ENCODE results near the gene PLEKHG1. TPM values are rescaled to one million over a fixed set of nuclear protein-coding genes. Genes with fewer than 3 reads are reported as not detected.

PLEKHG1 gene
- total RNA-seq (2014; rRNA removed; shearing (Covaris generic); ENCODE audit: low replicate concordance): 69.0 and 92.4 TPM in 2 replicates

GRCh38 chr6:150599199-150600009, at the start of gene PLEKHG1:
Gene PLEKHG1, plus strand, starts transcription at chr6:150599885. Its CDS starts 133,797 bp downstream, at chr6:150733682.
- no peaks in the 10 kb centered on the region for H3K9me2 ChIP-seq (replicated peaks; ENCODE audit: insufficient read depth, low read length)
- peaks cover 22% of the 10 kb centered on the region; the same call in 1 of the 2 replicates for H4K20me1 ChIP-seq (ENCODE audit: insufficient read depth, low read depth, low read length)
- peak within 1 kb of the TSS; percentile 82 for H3K4me3 ChIP-seq (ENCODE audit: low read length)
- peak within 1 kb of the TSS; percentile 92 for H3K4me2 ChIP-seq (ENCODE audit: low read depth, low read length, poor library complexity, severe bottlenecking)
- peaks cover 42% of the 10 kb centered on the region for H3K79me2 ChIP-seq (ENCODE audit: low read length)
- peak within 1 kb of the TSS; percentile 86 for H3K9ac ChIP-seq (ENCODE audit: low read length)
- H3K9me3 ChIP-seq (ENCODE audit: low read length): no peaks in the 10 kb centered on the region
- peaks cover 84% of the 10 kb centered on the region for H3K4me1 ChIP-seq (ENCODE audit: low read length)
- H2AFZ ChIP-seq (ENCODE audit: low read length): peak within 1 kb of the TSS; percentile 46; the same call in 1 of the 2 replicates
- H3K36me3 ChIP-seq (ENCODE audit: insufficient read depth, low read length): 0 out of 2 replicates have a peak, but pooled peaks cover 2% of the 10 kb centered on the region
- H3K27me3 ChIP-seq (ENCODE audit: low read length): no peaks in the 10 kb centered on the region
- DNase-seq: peak; percentile 96
- peak within 1 kb of the TSS; percentile 90 for H3K27ac ChIP-seq (ENCODE audit: low read length)

GRCh38 chr6:150550244-150550643, 49.4 kb upstream of the PLEKHG1 start:
- Histone ChIP-seq H3K9ac (ENCODE audit: low read length) (no peak overlapping the region), H4K20me1 (ENCODE audit: insufficient read depth, low read depth, low read length) (no peaks in the 10 kb centered on the region), H3K36me3 (ENCODE audit: insufficient read depth, low read length) (no peaks in the 10 kb centered on the region), H3K79me2 (ENCODE audit: low read length) (no peaks in the 10 kb centered on the region), H3K9me2 (replicated peaks; ENCODE audit: insufficient read depth, low read length) (no peaks in the 10 kb centered on the region), H3K4me1 (ENCODE audit: low read length) (peaks cover 6% of the 10 kb centered on the region), H3K4me3 (ENCODE audit: low read length) (no peak overlapping the region), H2AFZ (ENCODE audit: low read length) (no peak overlapping the region), H3K27ac (ENCODE audit: low read length) (no peak overlapping the region), H3K9me3 (ENCODE audit: low read length) (no peaks in the 10 kb centered on the region), H3K27me3 (ENCODE audit: low read length) (no peaks in the 10 kb centered on the region), H3K4me2 (ENCODE audit: low read depth, low read length, poor library complexity, severe bottlenecking) (no peak overlapping the region)
- DNase-seq: no peak

- Histone ChIP-seq H3K4me1 (ENCODE audit: low read length) (peaks cover 10% of the 10 kb centered on the region), H3K9me2 (replicated peaks; ENCODE audit: insufficient read depth, low read length) (no peaks in the 10 kb centered on the region), H3K36me3 (ENCODE audit: insufficient read depth, low read length) (no peaks in the 10 kb centered on the region), H2AFZ (ENCODE audit: low read length) (no peak overlapping the region), H3K79me2 (ENCODE audit: low read length) (no peaks in the 10 kb centered on the region), H3K4me2 (ENCODE audit: low read depth, low read length, poor library complexity, severe bottlenecking) (peak overlapping the region; percentile 8), H4K20me1 (ENCODE audit: insufficient read depth, low read depth, low read length) (no peaks in the 10 kb centered on the region), H3K9me3 (ENCODE audit: low read length) (no peaks in the 10 kb centered on the region), H3K27ac (ENCODE audit: low read length) (no peak overlapping the region), H3K9ac (ENCODE audit: low read length) (no peak overlapping the region), H3K27me3 (ENCODE audit: low read length) (no peaks in the 10 kb centered on the region), H3K4me3 (ENCODE audit: low read length) (no peak overlapping the region)
- DNase-seq: no peak
Measured at GRCh38 chr6:150557043-150557599, 42.6 kb upstream of the PLEKHG1 start.

- Histone ChIP-seq H4K20me1 (ENCODE audit: insufficient read depth, low read depth, low read length) (no peaks in the 10 kb centered on the region), H2AFZ (ENCODE audit: low read length) (no peak overlapping the region), H3K36me3 (ENCODE audit: insufficient read depth, low read length) (no peaks in the 10 kb centered on the region)
Measured at GRCh38 chr6:150560004-150560883, 39.4 kb upstream of the PLEKHG1 start.

GRCh38 chr6:150560884-150561219, 38.8 kb upstream of the PLEKHG1 start:
- Histone ChIP-seq H3K27me3 (ENCODE audit: low read length) (no peaks in the 10 kb centered on the region), H2AFZ (ENCODE audit: low read length) (no peak overlapping the region), H3K4me1 (ENCODE audit: low read length) (peaks cover 16% of the 10 kb centered on the region), H3K79me2 (ENCODE audit: low read length) (no peaks in the 10 kb centered on the region), H4K20me1 (ENCODE audit: insufficient read depth, low read depth, low read length) (no peaks in the 10 kb centered on the region), H3K9ac (ENCODE audit: low read length) (no peak overlapping the region), H3K9me2 (replicated peaks; ENCODE audit: insufficient read depth, low read length) (no peaks in the 10 kb centered on the region), H3K4me3 (ENCODE audit: low read length) (no peak overlapping the region), H3K9me3 (ENCODE audit: low read length) (no peaks in the 10 kb centered on the region), H3K36me3 (ENCODE audit: insufficient read depth, low read length) (no peaks in the 10 kb centered on the region), H3K4me2 (ENCODE audit: low read depth, low read length, poor library complexity, severe bottlenecking) (no peak overlapping the region), H3K27ac (ENCODE audit: low read length) (no peak overlapping the region)
- DNase-seq: no peak

More at GRCh38 chr6:150560004-150560883, 39.4 kb upstream of the PLEKHG1 start:
- Histone ChIP-seq H3K9me3 (ENCODE audit: low read length) (no peaks in the 10 kb centered on the region), H3K27ac (ENCODE audit: low read length) (no peak overlapping the region), H3K4me2 (ENCODE audit: low read depth, low read length, poor library complexity, severe bottlenecking) (no peak overlapping the region), H3K9me2 (replicated peaks; ENCODE audit: insufficient read depth, low read length) (no peaks in the 10 kb centered on the region), H3K9ac (ENCODE audit: low read length) (no peak overlapping the region), H3K27me3 (ENCODE audit: low read length) (no peaks in the 10 kb centered on the region), H3K4me3 (ENCODE audit: low read length) (no peak overlapping the region), H3K4me1 (ENCODE audit: low read length) (peaks cover 16% of the 10 kb centered on the region), H3K79me2 (ENCODE audit: low read length) (no peaks in the 10 kb centered on the region)
- no peak for DNase-seq

GRCh38 chr6:150565945-150566344, 33.7 kb upstream of the PLEKHG1 start:
- DNase-seq: no peak
- no peak overlapping the region for H3K4me3 ChIP-seq (ENCODE audit: low read length)
- H4K20me1 ChIP-seq (ENCODE audit: insufficient read depth, low read depth, low read length): no peaks in the 10 kb centered on the region
- H3K27me3 ChIP-seq (ENCODE audit: low read length): no peaks in the 10 kb centered on the region
- no peaks in the 10 kb centered on the region for H3K36me3 ChIP-seq (ENCODE audit: insufficient read depth, low read length)
- no peak overlapping the region for H3K27ac ChIP-seq (ENCODE audit: low read length)
- H3K9ac ChIP-seq (ENCODE audit: low read length): no peak overlapping the region
- H3K9me3 ChIP-seq (ENCODE audit: low read length): no peaks in the 10 kb centered on the region
- H2AFZ ChIP-seq (ENCODE audit: low read length): no peak overlapping the region
- no peaks in the 10 kb centered on the region for H3K79me2 ChIP-seq (ENCODE audit: low read length)
- no peak overlapping the region for H3K4me2 ChIP-seq (ENCODE audit: low read depth, low read length, poor library complexity, severe bottlenecking)
- H3K9me2 ChIP-seq (replicated peaks; ENCODE audit: insufficient read depth, low read length): no peaks in the 10 kb centered on the region
- H3K4me1 ChIP-seq (ENCODE audit: low read length): peaks cover 17% of the 10 kb centered on the region

GRCh38 chr6:150566486-150566885, 33.2 kb upstream of the PLEKHG1 start:
- no peak overlapping the region for H3K27ac ChIP-seq (ENCODE audit: low read length)
- no peak overlapping the region for H3K4me3 ChIP-seq (ENCODE audit: low read length)
- no peak for DNase-seq
- no peaks in the 10 kb centered on the region for H4K20me1 ChIP-seq (ENCODE audit: insufficient read depth, low read depth, low read length)
- H3K9ac ChIP-seq (ENCODE audit: low read length): no peak overlapping the region
- H3K79me2 ChIP-seq (ENCODE audit: low read length): no peaks in the 10 kb centered on the region
- H3K4me1 ChIP-seq (ENCODE audit: low read length): peaks cover 19% of the 10 kb centered on the region
- H3K9me3 ChIP-seq (ENCODE audit: low read length): no peaks in the 10 kb centered on the region
- H3K36me3 ChIP-seq (ENCODE audit: insufficient read depth, low read length): no peaks in the 10 kb centered on the region
- H3K27me3 ChIP-seq (ENCODE audit: low read length): no peaks in the 10 kb centered on the region
- H3K9me2 ChIP-seq (replicated peaks; ENCODE audit: insufficient read depth, low read length): no peaks in the 10 kb centered on the region
- no peak overlapping the region for H2AFZ ChIP-seq (ENCODE audit: low read length)
- no peak overlapping the region for H3K4me2 ChIP-seq (ENCODE audit: low read depth, low read length, poor library complexity, severe bottlenecking)

GRCh38 chr6:150567380-150567779, 32.3 kb upstream of the PLEKHG1 start:
- H4K20me1 ChIP-seq (ENCODE audit: insufficient read depth, low read depth, low read length): no peaks in the 10 kb centered on the region
- no peaks in the 10 kb centered on the region for H3K27me3 ChIP-seq (ENCODE audit: low read length)
- no peak overlapping the region for H3K27ac ChIP-seq (ENCODE audit: low read length)
- H3K9ac ChIP-seq (ENCODE audit: low read length): no peak overlapping the region
- H3K9me3 ChIP-seq (ENCODE audit: low read length): no peaks in the 10 kb centered on the region
- H3K4me2 ChIP-seq (ENCODE audit: low read depth, low read length, poor library complexity, severe bottlenecking): no peak overlapping the region
- H3K9me2 ChIP-seq (replicated peaks; ENCODE audit: insufficient read depth, low read length): no peaks in the 10 kb centered on the region
- H2AFZ ChIP-seq (ENCODE audit: low read length): no peak overlapping the region
- no peak for DNase-seq
- H3K36me3 ChIP-seq (ENCODE audit: insufficient read depth, low read length): no peaks in the 10 kb centered on the region
- H3K79me2 ChIP-seq (ENCODE audit: low read length): no peaks in the 10 kb centered on the region
- H3K4me1 ChIP-seq (ENCODE audit: low read length): peaks cover 19% of the 10 kb centered on the region
- no peak overlapping the region for H3K4me3 ChIP-seq (ENCODE audit: low read length)
